Thoracic aorta (tissue), 2 donors: Measurements from ENCODE around the gene SRSF11. TPM values are rescaled to one million over a fixed set of nuclear protein-coding genes. Genes with fewer than 3 reads are reported as not detected.
A peak's percentile ranks its signal among the peaks of the same experiment; 100 is the strongest.

Source experiments
- ATAC-seq: fragments of 150-250 bp; one replicate; pipeline ENCODE4 v1.8.0; 2017; ENCODE audit warnings: low read depth; ENCODE audit not compliant: insufficient number of reproducible peaks, low FRiP score
- DNase-seq: peaks from one replicate; pipeline ENCODE4 v3.0.0-alpha.2; 2020; ENCODE audit warnings: low spot score
- H3K27ac ChIP-seq, 2 donors: fragments of 200-600 bp; sonication (generic); 1 replicate in 1 of 2; 2 replicates in 1 of 2; pipeline ENCODE4 v1.5.1; 2016; ENCODE audit warnings: mild to moderate bottlenecking in 2 of 2, moderate library complexity in 2 of 2
- H3K27me3 ChIP-seq: fragments of 200-600 bp; sonication (generic); replicated peaks from 2 replicates; pipeline ENCODE4 v1.6.0; 2016; ENCODE audit warnings: mild to moderate bottlenecking; ENCODE audit not compliant: insufficient read depth
- H3K36me3 ChIP-seq: fragments of 200-600 bp; sonication (generic); one replicate; pipeline ENCODE4 v1.5.1; 2016
- H3K4me1 ChIP-seq, 2 donors: fragments of 200-600 bp; sonication (generic); 1 replicate in 1 of 2; 2 replicates in 1 of 2; pipeline versions ENCODE4 v1.5.1 to v1.6.0; 2016; ENCODE audit warnings: low read depth in 2 of 2, mild to moderate bottlenecking in 1 of 2; ENCODE audit not compliant: control insufficient read depth in 1 of 2
- H3K4me3 ChIP-seq: fragments of 200-600 bp; sonication (generic); 2 replicates; pipeline ENCODE4 v1.5.1; 2016; ENCODE audit warnings: mild to moderate bottlenecking
- H3K9me3 ChIP-seq: fragments of 200-600 bp; sonication (generic); 2 replicates; pipeline ENCODE4 v1.5.1; 2016
- CTCF ChIP-seq: fragments of 200-600 bp; sonication (generic); IDR thresholded peaks from one replicate; pipeline ENCODE4 v1.5.1; 2019; ENCODE audit warnings: antibody characterized with exemption
- total RNA-seq, 2 donors: library from RNA; depleted of rRNA; stranded (reverse); fragments of >200 nt; gene quantifications; one replicate each; pipeline versions ENCODE4 v1.1.0 to v1.2.3, GENCODE V29; 2016

SRSF11 gene
- total RNA-seq, 2 donors from 2014 or later = 146 to 282 TPM

- Histone ChIP-seq H3K27ac (no peak overlapping the region), H3K27me3 (no peaks in the 10 kb centered on the region), H3K36me3 (peaks cover 55% of the 10 kb centered on the region), H3K4me3 (no peak overlapping the region), H3K9me3 (no peaks in the 10 kb centered on the region), H3K4me1 (no peaks in the 10 kb centered on the region)
- ATAC-seq (no peak), DNase-seq (no peak)
- no peak for TF ChIP-seq CTCF
Measured at GRCh38 chr1:70248729-70249128, 27.5 kb downstream of the SRSF11 start.

- no peaks in the 10 kb centered on the region for H3K4me1 ChIP-seq
- no peak overlapping the region for H3K27ac ChIP-seq
- no peak for ATAC-seq
- H3K27me3 ChIP-seq = no peaks in the 10 kb centered on the region
- H3K9me3 ChIP-seq = no peaks in the 10 kb centered on the region
- H3K4me3 ChIP-seq = no peak overlapping the region
- TF ChIP-seq CTCF = no peak
- H3K36me3 ChIP-seq = no peaks in the 10 kb centered on the region
- no peak for DNase-seq
Measured at GRCh38 chr1:70256664-70257063, 35.5 kb downstream of the SRSF11 start.

GRCh38 chr1:70264839-70265238 lies 43.7 kb downstream of the SRSF11 start:
- Histone ChIP-seq H3K4me1 (no peaks in the 10 kb centered on the region), H3K4me3 (no peak overlapping the region), H3K36me3 (peaks cover 11% of the 10 kb centered on the region), H3K9me3 (no peaks in the 10 kb centered on the region), H3K27me3 (no peaks in the 10 kb centered on the region), H3K27ac (peak overlapping the region in 1 of 2 donors; percentile 32)
- DNase-seq (no peak), ATAC-seq (no peak)
- no peak for TF ChIP-seq CTCF

- ATAC-seq = no peak
- no peak for TF ChIP-seq CTCF
- Histone ChIP-seq H3K27ac (no peak overlapping the region), H3K4me3 (no peak overlapping the region), H3K36me3 (peaks cover 11% of the 10 kb centered on the region), H3K27me3 (no peaks in the 10 kb centered on the region), H3K9me3 (no peaks in the 10 kb centered on the region), H3K4me1 (no peaks in the 10 kb centered on the region)
- no peak for DNase-seq
Measured at GRCh38 chr1:70265946-70266345, 44.8 kb downstream of the SRSF11 start.

- Histone ChIP-seq H3K27ac (no peak overlapping the region), H3K36me3 (peaks cover 2% of the 10 kb centered on the region), H3K4me3 (no peak overlapping the region)
Measured at GRCh38 chr1:70277875-70278274, 56.7 kb downstream of the SRSF11 start.

More at GRCh38 chr1:70277875-70278274, 56.7 kb downstream of the SRSF11 start:
- H3K27me3 ChIP-seq = no peaks in the 10 kb centered on the region
- H3K9me3 ChIP-seq = no peaks in the 10 kb centered on the region
- DNase-seq (no peak), ATAC-seq (no peak)
- no peak for TF ChIP-seq CTCF
- H3K4me1 ChIP-seq = no peaks in the 10 kb centered on the region
